NCI-H1092 treated with DMSO at 0.1 percent for 48 hours (cell line): ENCODE measurements around the gene GPATCH11.

Experiments
- DNase-seq: peaks from one replicate; lab custom pipeline; 2025; lab: John Stamatoyannopoulos, UW

Gene GPATCH11

GRCh38 chr2:37083873-37084794 lies at the start of gene GPATCH11, which contains the start of gene HEATR5B:
TSS of gene GPATCH11 (plus strand) at chr2:37084518. CDS start at chr2:37088382, 3,864 bp downstream.
TSS of gene HEATR5B (minus strand) at chr2:37084372. CDS start at chr2:37083414, 958 bp downstream.
- peak; percentile 94 for DNase-seq

- DNase-seq, result no peak
Observed at GRCh38 chr2:37037771-37038170, 46.5 kb upstream of the GPATCH11 start.

DNA sequence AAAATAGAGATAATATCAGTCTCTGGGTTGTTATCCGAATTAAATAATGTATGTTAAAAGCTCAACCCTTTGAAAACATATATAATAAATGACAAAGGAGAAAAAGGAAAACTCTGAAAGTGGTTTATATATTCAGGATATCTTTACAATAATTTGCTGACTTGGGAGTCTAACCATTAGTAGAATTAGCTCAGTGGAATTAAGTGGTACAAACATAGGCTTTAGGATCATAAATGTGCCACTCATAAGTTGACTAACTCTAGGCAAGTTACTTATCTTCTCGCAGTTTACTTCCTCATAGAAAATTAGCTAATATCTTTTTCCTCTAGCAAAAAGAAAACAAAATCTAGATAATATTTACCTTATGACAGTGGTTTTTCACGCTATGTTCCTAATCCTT lies 44.7 kb upstream of the GPATCH11 start:
- DNase-seq, result no peak

DNA sequence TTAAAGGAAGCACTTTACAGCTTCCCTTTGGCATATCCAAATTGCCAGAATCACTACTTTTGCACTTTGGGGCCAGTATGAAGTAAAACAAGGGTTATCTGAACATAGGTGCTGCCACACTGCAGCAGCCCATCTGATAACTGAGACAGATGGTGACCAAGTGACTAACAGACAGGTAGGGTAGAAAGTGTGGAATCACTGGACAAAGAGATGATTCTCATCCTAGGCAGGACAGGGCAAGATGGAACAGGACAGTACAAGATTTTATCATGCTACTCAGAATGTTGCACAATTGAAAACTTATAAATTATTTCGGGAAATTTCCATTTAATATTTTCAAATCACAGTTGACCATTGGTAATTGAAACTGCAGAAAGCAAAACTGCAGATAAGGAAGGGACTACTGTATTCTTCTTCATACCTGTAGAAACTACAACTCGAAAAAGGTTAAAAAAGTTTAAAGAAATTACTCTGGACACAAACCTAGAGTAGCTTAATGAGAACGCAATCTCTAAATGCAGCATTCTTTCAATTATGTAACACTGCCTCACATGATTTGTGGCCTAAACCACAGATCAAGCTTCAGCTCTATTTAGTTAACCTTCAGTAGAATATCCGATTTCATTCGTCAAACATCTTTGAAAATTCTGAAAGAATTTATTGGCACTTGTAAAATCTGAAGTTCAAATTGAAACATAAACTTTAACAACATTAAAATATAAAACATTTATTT lies 31.6 kb upstream of the GPATCH11 start:
- no peak for DNase-seq

GRCh38 chr2:37059841-37060240 lies 24.5 kb upstream of the GPATCH11 start:
- DNase-seq, result no peak

- DNase-seq, result no peak
Observed at GRCh38 chr2:37060446-37060845, 23.9 kb upstream of the GPATCH11 start.

GRCh38 chr2:37061013-37061711 lies 23.2 kb upstream of the GPATCH11 start:
- no peak for DNase-seq

GRCh38 chr2:37061776-37062175 lies 22.5 kb upstream of the GPATCH11 start:
- DNase-seq, result no peak

DNA sequence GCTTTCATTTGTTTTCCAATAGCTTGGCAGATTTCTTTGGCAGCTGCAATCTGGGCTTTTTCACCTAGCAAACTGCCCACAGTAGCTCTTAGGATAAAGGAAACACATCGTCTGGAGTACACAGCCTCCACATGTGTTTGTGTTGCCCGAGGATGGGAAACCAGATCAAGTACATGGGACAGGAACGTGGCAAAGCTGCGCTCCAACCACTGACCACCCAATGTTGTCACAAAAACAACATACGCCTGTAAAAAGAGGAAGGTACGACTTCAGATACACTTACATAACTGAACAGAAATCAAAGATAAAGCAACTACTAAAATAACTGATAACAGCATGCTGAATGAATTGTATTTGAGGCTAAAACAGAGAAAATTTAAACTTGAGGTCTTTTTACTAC lies 15.6 kb upstream of the GPATCH11 start:
- DNase-seq, result no peak

DNA sequence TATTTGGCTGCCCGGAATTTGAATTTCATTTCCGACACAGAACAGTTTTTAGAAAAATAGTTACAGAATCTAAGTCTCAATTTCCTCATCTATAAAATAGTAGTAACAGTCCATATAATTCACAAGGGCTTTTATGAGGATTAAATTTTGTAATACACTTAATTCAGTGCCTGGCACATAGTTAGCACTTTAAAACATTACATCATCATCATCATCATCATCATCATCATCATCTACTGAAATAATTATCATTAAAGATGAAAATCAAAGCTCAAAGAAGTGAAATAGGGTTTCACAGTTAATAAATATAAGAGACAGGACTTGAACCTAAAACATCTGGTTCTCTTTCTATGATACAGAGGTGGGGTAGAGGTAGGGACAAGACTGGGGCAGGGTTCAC lies 13.4 kb upstream of the GPATCH11 start:
- no peak for DNase-seq

- DNase-seq, result no peak
Observed at GRCh38 chr2:37080266-37080665, 4.1 kb upstream of the GPATCH11 start.

GRCh38 chr2:37080689-37081088 lies 3.6 kb upstream of the GPATCH11 start:
- DNase-seq, result no peak

DNA sequence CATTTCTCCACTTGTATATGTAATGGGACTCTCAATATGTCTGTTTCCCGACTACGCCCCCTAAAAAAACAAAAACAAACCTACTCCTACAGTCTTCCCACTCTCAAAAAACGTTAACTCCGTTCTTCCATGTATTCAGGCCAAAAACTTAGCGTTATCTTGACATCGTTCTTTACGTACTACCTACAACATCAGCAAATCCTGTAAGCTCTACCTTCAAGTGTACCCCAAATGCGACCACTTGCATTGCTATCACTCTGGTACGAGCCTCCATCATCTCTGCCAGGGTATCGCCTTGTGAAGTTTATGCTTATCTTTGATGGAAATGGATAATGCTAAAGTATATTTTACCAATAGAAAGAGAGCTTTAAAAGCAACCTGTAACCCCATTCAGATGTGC lies 479 bp downstream of the GPATCH11 start:
- peak; percentile 31 for DNase-seq

GRCh38 chr2:37085731-37086147 lies 1.4 kb downstream of the GPATCH11 start:
- DNase-seq, result no peak

- no peak for DNase-seq
Observed at GRCh38 chr2:37090019-37090477, 5.7 kb downstream of the GPATCH11 start.

- DNase-seq, result no peak
Observed at GRCh38 chr2:37091873-37092272, 7.6 kb downstream of the GPATCH11 start.

DNA sequence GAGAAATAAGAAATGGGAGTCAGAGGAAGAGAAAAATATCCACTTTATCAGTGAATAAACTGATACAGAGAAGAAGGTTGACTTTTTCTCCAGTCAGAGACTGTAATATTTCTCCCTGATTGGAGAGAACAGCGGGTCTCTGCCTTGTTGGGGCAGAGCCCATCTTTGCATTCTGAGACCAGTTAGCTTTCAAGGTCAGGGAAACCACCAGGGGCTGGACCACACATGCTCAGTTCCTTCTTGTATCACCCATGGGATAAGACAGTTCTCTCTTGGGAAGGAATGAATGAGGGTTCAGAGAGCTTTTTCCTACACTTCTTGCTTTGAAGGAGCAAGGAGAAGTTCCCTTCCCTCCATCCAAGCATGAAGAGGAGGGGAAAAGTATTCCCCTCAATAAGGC lies 12.2 kb downstream of the GPATCH11 start:
- DNase-seq, result no peak

DNA sequence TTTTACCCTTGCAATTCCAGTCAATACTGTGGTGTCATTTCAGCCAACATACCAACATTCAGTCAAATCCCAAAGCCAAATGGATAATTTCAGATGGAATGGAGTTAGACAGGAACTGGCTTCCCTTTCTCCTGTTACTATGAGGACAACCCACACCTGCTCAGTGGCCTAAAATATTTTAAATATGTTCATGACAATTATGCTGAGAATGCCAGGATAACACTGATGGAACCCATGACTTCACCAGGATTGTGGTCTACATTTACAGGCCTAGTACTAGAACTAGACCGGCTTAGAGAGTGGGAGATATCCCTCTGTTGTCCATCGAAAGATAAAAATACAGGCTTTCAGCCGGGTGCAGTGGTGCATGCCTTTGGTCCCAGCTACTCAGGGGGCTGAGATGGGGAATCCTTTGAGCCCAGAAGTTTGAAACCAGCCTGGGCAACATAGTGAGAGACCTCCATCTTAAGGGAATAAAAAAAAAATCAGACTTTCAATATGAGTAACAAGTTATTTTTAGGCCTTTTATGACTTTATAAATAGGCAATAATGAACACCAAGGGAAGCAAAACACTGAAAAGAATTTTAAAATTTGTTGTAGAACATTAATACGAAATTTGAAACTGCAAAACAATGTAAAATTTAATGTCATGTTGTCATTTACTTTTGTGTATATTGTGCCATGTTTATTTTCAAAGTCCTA lies 14.2 kb downstream of the GPATCH11 start:
- no peak for DNase-seq

GRCh38 chr2:37100054-37100453 lies 15.7 kb downstream of the GPATCH11 start:
- no peak for DNase-seq

DNA sequence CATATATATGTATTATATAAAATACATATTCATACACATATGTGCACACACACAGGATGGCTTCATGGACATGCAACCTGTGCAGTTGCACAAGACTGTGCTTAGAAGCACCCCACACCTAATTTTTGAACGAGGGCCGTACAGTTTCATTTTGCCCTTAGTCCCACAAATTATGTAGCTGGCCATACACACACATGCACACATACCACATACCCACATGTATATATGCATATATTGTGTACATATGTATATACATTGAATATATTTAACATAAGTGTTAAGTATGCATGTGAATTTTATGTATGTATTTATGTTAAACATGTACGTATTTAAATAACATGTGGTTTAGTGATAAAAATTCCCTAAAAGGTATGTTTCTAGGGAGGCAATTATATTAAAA lies 18.3 kb downstream of the GPATCH11 start:
- no peak for DNase-seq

GRCh38 chr2:37104178-37104577 lies 19.9 kb downstream of the GPATCH11 start:
- no peak for DNase-seq

GRCh38 chr2:37105150-37105549 lies 20.8 kb downstream of the GPATCH11 start:
- DNase-seq, result no peak
